ENCODE results near the gene ABCA12. TPM values are rescaled to one million over a fixed set of nuclear protein-coding genes. Genes with fewer than 3 reads are reported as not detected.

The ABCA12 gene
- polyA plus RNA-seq, 2 of the 4 experiments (the other 2 are of a cell fraction): 0.32 to 1.1 TPM

DNA sequence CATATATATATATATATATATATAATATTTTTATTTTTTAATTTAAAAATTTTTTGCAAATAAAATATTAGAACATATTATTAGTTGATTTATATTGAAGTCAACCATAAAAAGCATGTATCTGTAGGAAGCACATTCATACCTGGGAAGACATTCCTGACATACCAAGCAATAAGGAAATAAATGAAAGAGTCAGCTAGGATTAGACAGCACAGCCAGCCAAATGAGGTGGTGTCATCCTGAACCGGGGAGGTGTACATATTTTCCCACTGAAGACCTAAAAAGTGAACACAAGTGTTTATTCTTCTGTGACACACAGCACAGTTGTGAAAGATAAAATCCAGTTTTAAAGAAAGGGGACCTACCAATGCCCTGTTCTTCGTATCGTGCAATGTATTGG lies 149.2 kb downstream of the ABCA12 start (continued):
- no peak for TF ChIP-seq NPAS2 (CRISPR knock-in tag; IDR thresholded peaks at IDR 0.05; ENCODE audit: borderline replicate concordance)
- TF ChIP-seq MAFK (IDR thresholded peaks at IDR 0.05; ENCODE audit: partially characterized antibody): no peak
- no peak for TF ChIP-seq SMC3 (IDR thresholded peaks at IDR 0.05)
- TF ChIP-seq, protein P1, sequence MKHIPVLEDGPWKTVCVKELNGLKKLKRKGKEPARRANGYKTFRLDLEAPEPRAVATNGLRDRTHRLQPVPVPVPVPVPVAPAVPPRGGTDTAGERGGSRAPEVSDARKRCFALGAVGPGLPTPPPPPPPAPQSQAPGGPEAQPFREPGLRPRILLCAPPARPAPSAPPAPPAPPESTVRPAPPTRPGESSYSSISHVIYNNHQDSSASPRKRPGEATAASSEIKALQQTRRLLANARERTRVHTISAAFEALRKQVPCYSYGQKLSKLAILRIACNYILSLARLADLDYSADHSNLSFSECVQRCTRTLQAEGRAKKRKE (CRISPR knock-in tag; IDR thresholded peaks at IDR 0.05; ENCODE audit: low read depth): no peak
- TF ChIP-seq, protein P2, sequence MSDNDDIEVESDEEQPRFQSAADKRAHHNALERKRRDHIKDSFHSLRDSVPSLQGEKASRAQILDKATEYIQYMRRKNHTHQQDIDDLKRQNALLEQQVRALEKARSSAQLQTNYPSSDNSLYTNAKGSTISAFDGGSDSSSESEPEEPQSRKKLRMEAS (IDR thresholded peaks at IDR 0.05): no peak
- TF ChIP-seq NFE2L2 (conservative IDR thresholded peaks at IDR 0.05; ENCODE audit: low read length): no peak
- no peak for TF ChIP-seq CEBPB (IDR thresholded peaks at IDR 0.05)

DNA sequence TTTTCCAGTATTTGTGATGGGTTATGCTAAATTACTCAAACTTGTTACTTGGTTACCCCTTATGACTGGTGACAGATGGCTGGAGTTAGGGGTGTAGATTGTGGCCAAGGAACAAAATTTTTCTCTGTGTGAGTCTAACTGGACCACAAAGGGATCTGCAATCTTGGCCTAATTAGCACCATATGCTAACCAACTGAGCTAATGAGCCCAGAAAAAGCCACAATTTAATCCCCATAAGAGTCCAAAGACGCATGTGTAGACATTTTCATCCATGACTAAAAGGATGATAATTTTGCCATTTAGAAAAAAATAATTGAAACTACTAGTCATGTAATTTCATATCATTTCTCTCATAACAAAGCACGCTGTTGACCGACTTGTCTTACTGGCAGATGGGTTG lies 151.2 kb downstream of the ABCA12 start:
- DNase-seq (ENCODE audit: low read depth in 1 of 2, low spot score in 1 of 2) (no peak), ATAC-seq (no peak), FAIRE-seq (no peak)
- WGBS (ENCODE audit: missing lambda C conversion rate): 72% methylated on average over 3 of the region's 3 CpGs
- no peak overlapping the region for H3K4me2 ChIP-seq
- no peaks in the 10 kb centered on the region for H3K4me1 ChIP-seq
- TF ChIP-seq ZFP36 (IDR thresholded peaks at IDR 0.05; ENCODE audit: borderline replicate concordance, partially characterized antibody) (no peak), RARB (CRISPR knock-in tag; IDR thresholded peaks at IDR 0.05) (no peak), CHD2 (IDR thresholded peaks at IDR 0.05; ENCODE audit: low read length, partially characterized antibody) (no peak), POLR2A (IDR thresholded peaks at IDR 0.05; ENCODE audit: low read length) (no peak), EHF (CRISPR knock-in tag; IDR thresholded peaks at IDR 0.05) (no peak), HOXA7 (CRISPR knock-in tag; IDR thresholded peaks at IDR 0.05) (no peak), HOXB5 (CRISPR knock-in tag; IDR thresholded peaks at IDR 0.05) (no peak)
- TF ChIP-seq, protein P3, sequence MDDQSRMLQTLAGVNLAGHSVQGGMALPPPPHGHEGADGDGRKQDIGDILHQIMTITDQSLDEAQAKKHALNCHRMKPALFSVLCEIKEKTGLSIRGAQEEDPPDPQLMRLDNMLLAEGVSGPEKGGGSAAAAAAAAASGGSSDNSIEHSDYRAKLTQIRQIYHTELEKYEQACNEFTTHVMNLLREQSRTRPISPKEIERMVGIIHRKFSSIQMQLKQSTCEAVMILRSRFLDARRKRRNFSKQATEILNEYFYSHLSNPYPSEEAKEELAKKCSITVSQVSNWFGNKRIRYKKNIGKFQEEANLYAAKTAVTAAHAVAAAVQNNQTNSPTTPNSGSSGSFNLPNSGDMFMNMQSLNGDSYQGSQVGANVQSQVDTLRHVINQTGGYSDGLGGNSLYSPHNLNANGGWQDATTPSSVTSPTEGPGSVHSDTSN (IDR thresholded peaks at IDR 0.05): no peak
- TF ChIP-seq, protein P4, sequence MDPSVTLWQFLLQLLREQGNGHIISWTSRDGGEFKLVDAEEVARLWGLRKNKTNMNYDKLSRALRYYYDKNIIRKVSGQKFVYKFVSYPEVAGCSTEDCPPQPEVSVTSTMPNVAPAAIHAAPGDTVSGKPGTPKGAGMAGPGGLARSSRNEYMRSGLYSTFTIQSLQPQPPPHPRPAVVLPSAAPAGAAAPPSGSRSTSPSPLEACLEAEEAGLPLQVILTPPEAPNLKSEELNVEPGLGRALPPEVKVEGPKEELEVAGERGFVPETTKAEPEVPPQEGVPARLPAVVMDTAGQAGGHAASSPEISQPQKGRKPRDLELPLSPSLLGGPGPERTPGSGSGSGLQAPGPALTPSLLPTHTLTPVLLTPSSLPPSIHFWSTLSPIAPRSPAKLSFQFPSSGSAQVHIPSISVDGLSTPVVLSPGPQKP (IDR thresholded peaks at IDR 0.05; ENCODE audit: low read depth, low read length): no peak
- TF ChIP-seq, protein P5, sequence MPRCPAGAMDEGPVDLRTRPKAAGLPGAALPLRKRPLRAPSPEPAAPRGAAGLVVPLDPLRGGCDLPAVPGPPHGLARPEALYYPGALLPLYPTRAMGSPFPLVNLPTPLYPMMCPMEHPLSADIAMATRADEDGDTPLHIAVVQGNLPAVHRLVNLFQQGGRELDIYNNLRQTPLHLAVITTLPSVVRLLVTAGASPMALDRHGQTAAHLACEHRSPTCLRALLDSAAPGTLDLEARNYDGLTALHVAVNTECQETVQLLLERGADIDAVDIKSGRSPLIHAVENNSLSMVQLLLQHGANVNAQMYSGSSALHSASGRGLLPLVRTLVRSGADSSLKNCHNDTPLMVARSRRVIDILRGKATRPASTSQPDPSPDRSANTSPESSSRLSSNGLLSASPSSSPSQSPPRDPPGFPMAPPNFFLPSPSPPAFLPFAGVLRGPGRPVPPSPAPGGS (IDR thresholded peaks at IDR 0.05): no peak
- H3K27ac ChIP-seq: no peak overlapping the region
- H3K9me3 ChIP-seq: no peaks in the 10 kb centered on the region
- ChIA-PET CTCF (interaction anchor here (1.3 kb wide), 1 partner anchor 1036 kb away, joined by 3 read pairs; no protein-coding TSS in a partner anchor), POLR2A (no interaction called here)
- H3K4me3 ChIP-seq: no peak overlapping the region

DNA sequence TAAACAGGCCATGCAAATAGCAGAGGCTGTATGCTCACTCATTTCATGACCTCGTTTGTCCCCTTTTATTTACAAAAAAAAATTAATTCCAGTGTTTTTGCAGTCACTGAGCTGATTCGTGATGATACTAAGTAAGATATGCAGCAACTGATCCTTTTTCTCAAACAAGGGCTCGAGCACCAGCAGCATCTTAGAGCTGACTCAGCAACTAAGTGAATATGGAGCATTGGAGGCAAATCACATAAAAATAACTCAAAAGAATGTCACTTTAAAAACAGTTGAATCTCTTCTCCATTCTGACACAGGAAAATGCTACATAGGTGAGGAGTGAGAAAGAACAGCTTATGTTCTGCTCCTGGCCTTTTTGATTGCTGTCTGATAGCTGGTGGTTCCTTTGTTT lies 152.8 kb downstream of the ABCA12 start:
- FAIRE-seq (no peak), ATAC-seq (no peak), DNase-seq (ENCODE audit: low read depth in 1 of 2, low spot score in 1 of 2) (no peak)
- no peaks in the 10 kb centered on the region for H3K4me1 ChIP-seq
- WGBS (ENCODE audit: missing lambda C conversion rate): 29% methylated on average over 3 of the region's 3 CpGs
- no peaks in the 10 kb centered on the region for H3K9me3 ChIP-seq
- ChIA-PET CTCF (interaction anchor here (0.5 to 0.6 kb wide), 2 partner anchors 10 to 1740 kb away, joined by 3 to 4 read pairs; no protein-coding TSS in a partner anchor), POLR2A (no interaction called here)
- H3K4me3 ChIP-seq: no peak overlapping the region
- H3K27ac ChIP-seq: no peak overlapping the region
- TF ChIP-seq CEBPB (IDR thresholded peaks at IDR 0.05): no peak
- TF ChIP-seq MAFK (IDR thresholded peaks at IDR 0.05; ENCODE audit: partially characterized antibody): peak; percentile 90
- no peak for TF ChIP-seq POLR2AphosphoS2 (conservative IDR thresholded peaks at IDR 0.05; ENCODE audit: low read length)
- no peak for TF ChIP-seq PHF8 (IDR thresholded peaks at IDR 0.05; ENCODE audit: borderline replicate concordance, low read depth)
- TF ChIP-seq, protein P3 (IDR thresholded peaks at IDR 0.05): no peak
- TF ChIP-seq KDM1A (IDR thresholded peaks at IDR 0.05; ENCODE audit: low read depth): no peak
- TF ChIP-seq RNF2 (IDR thresholded peaks at IDR 0.05; ENCODE audit: borderline replicate concordance, low read depth): no peak
- H3K4me2 ChIP-seq: no peak overlapping the region
